Measurements from ENCODE around the gene NPTN. TPM values are rescaled to one million over a fixed set of nuclear protein-coding genes. Genes with fewer than 3 reads are reported as not detected.

The NPTN gene
- total RNA-seq, 2 donors from 2014 or later = 85.4 to 110 TPM

DNA sequence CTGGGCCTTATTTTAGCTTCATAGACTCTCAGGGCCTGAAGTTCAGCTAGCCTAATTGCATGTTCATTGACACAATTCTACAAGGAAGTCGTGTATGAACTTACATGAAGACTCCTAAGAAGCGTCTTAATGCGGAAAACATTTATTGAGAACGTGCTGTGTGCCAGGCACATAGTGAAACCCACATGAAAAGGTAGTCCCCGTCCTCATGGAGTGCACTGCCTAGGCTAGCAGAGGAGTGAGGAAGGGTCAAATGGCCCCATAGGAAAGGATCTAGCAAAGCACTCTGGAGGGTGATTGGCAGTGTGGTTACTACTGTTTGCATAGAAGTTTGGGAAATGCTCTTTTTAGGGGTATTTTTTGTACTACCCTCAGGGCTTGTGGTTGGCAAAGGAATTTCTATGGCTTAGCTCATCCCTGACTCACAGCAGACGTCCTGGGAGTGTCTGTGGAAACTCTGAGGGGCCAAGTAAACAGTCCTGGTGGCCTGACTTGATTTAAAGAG is 854 bp upstream of the NPTN start:
- H3K36me3 ChIP-seq (ENCODE audit: control insufficient read depth, insufficient read depth, low read length) = no peaks in the 10 kb centered on the region
- peak overlapping the region; percentile 77 for H3K4me3 ChIP-seq (ENCODE audit: low read length)
- Mint-ChIP-seq H3K27ac (peak overlapping the region; percentile 95), H3K4me3 (peak overlapping the region; percentile 88), H3K36me3 (ENCODE audit: low read depth) (no peaks in the 10 kb centered on the region), H3K9me3 (no peaks in the 10 kb centered on the region), H3K27me3 (ENCODE audit: insufficient read depth) (peaks cover 13% of the 10 kb centered on the region), H3K4me1 (peaks cover 32% of the 10 kb centered on the region)
- no peaks in the 10 kb centered on the region for H3K27me3 ChIP-seq (ENCODE audit: control insufficient read depth, insufficient read depth, low read length, poor library complexity, severe bottlenecking)
- H3K27ac ChIP-seq (ENCODE audit: low read depth, low read length) = peak overlapping the region; percentile 75
- no peak for DNase-seq
- TF ChIP-seq, protein P1, sequence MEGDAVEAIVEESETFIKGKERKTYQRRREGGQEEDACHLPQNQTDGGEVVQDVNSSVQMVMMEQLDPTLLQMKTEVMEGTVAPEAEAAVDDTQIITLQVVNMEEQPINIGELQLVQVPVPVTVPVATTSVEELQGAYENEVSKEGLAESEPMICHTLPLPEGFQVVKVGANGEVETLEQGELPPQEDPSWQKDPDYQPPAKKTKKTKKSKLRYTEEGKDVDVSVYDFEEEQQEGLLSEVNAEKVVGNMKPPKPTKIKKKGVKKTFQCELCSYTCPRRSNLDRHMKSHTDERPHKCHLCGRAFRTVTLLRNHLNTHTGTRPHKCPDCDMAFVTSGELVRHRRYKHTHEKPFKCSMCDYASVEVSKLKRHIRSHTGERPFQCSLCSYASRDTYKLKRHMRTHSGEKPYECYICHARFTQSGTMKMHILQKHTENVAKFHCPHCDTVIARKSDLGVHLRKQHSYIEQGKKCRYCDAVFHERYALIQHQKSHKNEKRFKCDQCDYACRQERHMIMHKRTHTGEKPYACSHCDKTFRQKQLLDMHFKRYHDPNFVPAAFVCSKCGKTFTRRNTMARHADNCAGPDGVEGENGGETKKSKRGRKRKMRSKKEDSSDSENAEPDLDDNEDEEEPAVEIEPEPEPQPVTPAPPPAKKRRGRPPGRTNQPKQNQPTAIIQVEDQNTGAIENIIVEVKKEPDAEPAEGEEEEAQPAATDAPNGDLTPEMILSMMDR (conservative IDR thresholded peaks at IDR 0.05) = no peak
- no peaks in the 10 kb centered on the region for H3K4me1 ChIP-seq (ENCODE audit: control insufficient read depth, insufficient read depth, low read length)
- no peaks in the 10 kb centered on the region for H3K9me3 ChIP-seq (ENCODE audit: control insufficient read depth, low read length)
- peak overlapping the region; percentile 35 for H3K9ac ChIP-seq (ENCODE audit: extremely low read depth, low read length, poor library complexity, severe bottlenecking)
- WGBS, 2 experiments (ENCODE audit: insufficient coverage in 1 of 2, insufficient read length in 1 of 2) = 86 to 92% methylated on average over 6 of the region's 6 CpGs

DNA sequence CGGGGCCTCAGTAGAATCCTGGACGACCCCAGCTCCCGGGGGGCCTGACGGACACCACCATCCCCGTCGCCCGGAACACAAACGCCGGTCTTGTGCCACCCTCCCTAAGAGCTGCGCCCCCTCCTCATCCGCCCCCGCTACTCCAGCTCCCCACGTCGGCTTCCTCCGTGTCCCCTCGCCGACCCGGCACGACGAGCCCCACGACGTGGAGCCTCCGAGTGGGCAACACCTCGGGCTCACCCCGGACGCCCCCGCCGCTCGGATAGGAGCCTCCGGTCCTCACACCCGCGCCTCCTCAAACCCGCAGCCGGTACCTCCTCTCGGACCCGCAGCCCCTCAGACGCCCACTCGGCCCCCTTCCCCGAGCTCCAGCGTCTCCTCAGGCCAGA is 525 bp downstream of the NPTN start:
- Histone ChIP-seq H3K9ac (ENCODE audit: extremely low read depth, low read length, poor library complexity, severe bottlenecking) (peak overlapping the region; percentile 71), H3K27me3 (ENCODE audit: control insufficient read depth, insufficient read depth, low read length, poor library complexity, severe bottlenecking) (no peaks in the 10 kb centered on the region), H3K36me3 (ENCODE audit: control insufficient read depth, insufficient read depth, low read length) (no peaks in the 10 kb centered on the region), H3K9me3 (ENCODE audit: control insufficient read depth, low read length) (no peaks in the 10 kb centered on the region), H3K4me3 (ENCODE audit: low read length) (peak overlapping the region; percentile 95), H3K4me1 (ENCODE audit: control insufficient read depth, insufficient read depth, low read length) (no peaks in the 10 kb centered on the region), H3K27ac (ENCODE audit: low read depth, low read length) (no peak overlapping the region)
- TF ChIP-seq, protein P1 (conservative IDR thresholded peaks at IDR 0.05) = no peak
- peaks cover 40% of the 10 kb centered on the region for H3K4me1 Mint-ChIP-seq
- peak overlapping the region; percentile 88 for H3K4me3 Mint-ChIP-seq
- peaks cover 11% of the 10 kb centered on the region for H3K27me3 Mint-ChIP-seq (ENCODE audit: insufficient read depth)
- WGBS, 2 experiments (ENCODE audit: insufficient coverage in 1 of 2, insufficient read length in 1 of 2) = 0% methylated on average over 11 to 40 of the region's 40 CpGs
- DNase-seq = no peak
- no peaks in the 10 kb centered on the region for H3K36me3 Mint-ChIP-seq (ENCODE audit: low read depth)
- no peaks in the 10 kb centered on the region for H3K9me3 Mint-ChIP-seq
- H3K27ac Mint-ChIP-seq = peak overlapping the region; percentile 20

DNA sequence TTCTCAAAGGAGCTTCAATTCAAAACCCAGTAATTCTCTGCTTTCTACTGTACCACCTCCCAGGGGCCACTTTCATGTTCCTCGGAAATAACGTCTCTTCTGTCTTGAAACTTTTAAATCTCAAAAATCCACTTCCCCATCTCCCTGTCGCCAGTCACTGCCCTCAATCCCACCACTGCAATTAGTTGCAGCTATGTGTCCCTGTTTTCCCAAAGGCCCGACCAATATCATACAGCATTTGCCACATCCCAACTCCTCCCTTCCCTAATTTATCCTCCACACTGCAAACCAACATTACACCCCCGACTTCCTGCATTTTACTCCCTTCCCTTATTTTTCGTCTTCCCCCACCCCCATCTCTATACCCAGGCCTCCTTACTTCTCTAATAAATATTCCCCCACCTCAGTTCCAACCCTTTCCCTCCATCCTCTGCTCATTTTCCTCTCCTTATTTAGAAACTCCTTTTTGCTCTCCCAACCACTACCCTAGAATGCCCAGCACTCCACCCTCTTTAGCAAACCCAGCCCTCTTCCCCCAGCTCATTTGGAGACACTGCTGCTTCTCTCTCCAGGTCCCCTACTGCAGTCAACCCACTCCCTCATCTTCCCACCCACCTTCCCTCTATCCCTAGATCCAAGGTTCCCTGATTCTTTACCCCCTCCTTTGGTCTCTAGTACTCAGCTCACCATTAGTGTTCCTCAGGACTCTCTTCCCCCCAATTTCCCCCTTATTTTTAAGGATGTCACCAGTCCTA is 1.1 kb downstream of the NPTN start:
- TF ChIP-seq, protein P1 (conservative IDR thresholded peaks at IDR 0.05) = no peak
- Mint-ChIP-seq H3K27me3 (ENCODE audit: insufficient read depth) (peaks cover 6% of the 10 kb centered on the region), H3K36me3 (ENCODE audit: low read depth) (no peaks in the 10 kb centered on the region), H3K4me1 (peaks cover 40% of the 10 kb centered on the region), H3K9me3 (no peaks in the 10 kb centered on the region), H3K27ac (peak overlapping the region; percentile 20), H3K4me3 (peak overlapping the region; percentile 88)
- H3K4me3 ChIP-seq (ENCODE audit: low read length) = peak overlapping the region; percentile 95
- peak overlapping the region; percentile 19 for H3K27ac ChIP-seq (ENCODE audit: low read depth, low read length)
- no peaks in the 10 kb centered on the region for H3K36me3 ChIP-seq (ENCODE audit: control insufficient read depth, insufficient read depth, low read length)
- no peaks in the 10 kb centered on the region for H3K4me1 ChIP-seq (ENCODE audit: control insufficient read depth, insufficient read depth, low read length)
- H3K9me3 ChIP-seq (ENCODE audit: control insufficient read depth, low read length) = no peaks in the 10 kb centered on the region
- H3K9ac ChIP-seq (ENCODE audit: extremely low read depth, low read length, poor library complexity, severe bottlenecking) = peak overlapping the region; percentile 71
- peak; percentile 79 for DNase-seq
- 4 to 6% methylated on average over 6 of the region's 6 CpGs for WGBS, 2 experiments (ENCODE audit: insufficient coverage in 1 of 2, insufficient read length in 1 of 2)
- H3K27me3 ChIP-seq (ENCODE audit: control insufficient read depth, insufficient read depth, low read length, poor library complexity, severe bottlenecking) = no peaks in the 10 kb centered on the region

Measured in endodermal cell (in vitro differentiated cells).